CD4-positive, CD25-positive, alpha-beta regulatory T cell (primary cell): Measurements from ENCODE around the gene HDAC8. TPM values are rescaled to one million over a fixed set of nuclear protein-coding genes. Genes with fewer than 3 reads are reported as not detected.

Source experiments
- ATAC-seq, 2 donors: fragments of 150-1000 bp; cut with Tn5 transposase; one replicate each; pipeline ENCODE4 v1.10.0; 2021; ENCODE audit warnings: low read depth in 2 of 2, moderate number of reproducible peaks in 2 of 2, moderate library complexity in 1 of 2
- DNase-seq, 3 donors: peaks; one replicate each; pipeline versions ENCODE4 v3.0.0 to v3.0.0-alpha.2; 2012 to 2022; ENCODE audit warnings: mixed read lengths in 1 of 3
- H3K27ac ChIP-seq: one replicate; pipeline ENCODE4 v1.7.0; 2013; ENCODE audit warnings: mild to moderate bottlenecking, low read length; ENCODE audit not compliant: insufficient read depth, poor library complexity, severe bottlenecking
- H3K27me3 ChIP-seq: one replicate; pipeline ENCODE4 v1.7.0; 2013; ENCODE audit warnings: low read length; ENCODE audit not compliant: control insufficient read depth, insufficient read depth
- H3K36me3 ChIP-seq: one replicate; pipeline ENCODE4 v1.7.0; 2013; ENCODE audit warnings: mild to moderate bottlenecking, low read length, moderate library complexity; ENCODE audit not compliant: control insufficient read depth, insufficient read depth
- H3K4me1 ChIP-seq: 2 replicates; pipeline ENCODE4 v1.7.0; 2013; ENCODE audit warnings: mild to moderate bottlenecking, low read length; ENCODE audit not compliant: insufficient read depth, control insufficient read depth, poor library complexity, severe bottlenecking
- H3K4me3 ChIP-seq: one replicate; pipeline ENCODE4 v1.7.0; 2013; ENCODE audit warnings: low read depth, mild to moderate bottlenecking, low read length, moderate library complexity
- H3K9me3 ChIP-seq, 2 experiments: 1 replicate in 1 of 2; 2 replicates in 1 of 2; pipeline ENCODE4 v1.7.0; 2013; ENCODE audit warnings: low read length in 2 of 2, mild to moderate bottlenecking in 1 of 2, moderate library complexity in 1 of 2; ENCODE audit not compliant: control insufficient read depth in 2 of 2
- H3K27ac Mint-ChIP-seq, 3 donors: one replicate each; pipeline ENCODE4 v1.8.0; 2020 to 2022; ENCODE audit warnings: mild to moderate bottlenecking in 3 of 3, mixed read lengths in 3 of 3, moderate library complexity in 2 of 3
- H3K27me3 Mint-ChIP-seq: one replicate; pipeline ENCODE4 v1.8.0; 2022; ENCODE audit warnings: mild to moderate bottlenecking, mixed read lengths
- H3K36me3 Mint-ChIP-seq: one replicate; pipeline ENCODE4 v1.8.0; 2020; ENCODE audit warnings: mixed read lengths
- H3K4me1 Mint-ChIP-seq, 4 donors: one replicate each; pipeline ENCODE4 v1.8.0; 2020 to 2022; ENCODE audit warnings: mixed read lengths in 4 of 4, mild to moderate bottlenecking in 1 of 4
- H3K4me3 Mint-ChIP-seq, 4 donors: one replicate each; pipeline ENCODE4 v1.8.0; 2020 to 2022; ENCODE audit warnings: mild to moderate bottlenecking in 4 of 4, mixed read lengths in 4 of 4, moderate library complexity in 3 of 4
- H3K9me3 Mint-ChIP-seq, 7 donors: one replicate each; pipeline ENCODE4 v1.8.0; 2020 to 2022; ENCODE audit warnings: mixed read lengths in 7 of 7, mild to moderate bottlenecking in 3 of 7, moderate library complexity in 2 of 7
- polyA plus RNA-seq, 4 donors: library from polyadenylated mRNA; unstranded; fragments of 300-500 nt; fragmentation: Illumina TruSeq; gene quantifications; one replicate each; pipeline ENCODE4 v1.2.3, GENCODE V29; 2021
- total RNA-seq: library from RNA; stranded (reverse); gene quantifications from one replicate; pipeline ENCODE4 v1.2.3, GENCODE V29; 2022

Gene HDAC8
- total and polyA plus RNA-seq, 5 donors from 2014 or later: 14.0 to 22.4 (median 17.6) TPM

- no peaks in the 10 kb centered on the region for H3K36me3 ChIP-seq
- no peaks in the 10 kb centered on the region for H3K27me3 ChIP-seq
- H3K27me3 Mint-ChIP-seq: no peaks in the 10 kb centered on the region
- DNase-seq (no peak), ATAC-seq (no peak)
- H3K4me1 ChIP-seq: no peaks in the 10 kb centered on the region
- H3K4me1 Mint-ChIP-seq: no peaks in the 10 kb centered on the region
- H3K27ac Mint-ChIP-seq: no peak overlapping the region
- H3K9me3 ChIP-seq: no peaks in the 10 kb centered on the region
- H3K27ac ChIP-seq: no peak overlapping the region
- H3K4me3 Mint-ChIP-seq: no peak overlapping the region
- no peaks in the 10 kb centered on the region for H3K36me3 Mint-ChIP-seq
- H3K9me3 Mint-ChIP-seq: peaks cover 0 to 3% (median 0%) of the 10 kb centered on the region in 7 donors
- H3K4me3 ChIP-seq: no peak overlapping the region
Observed at GRCh38 chrX:72392042-72392441, 180.6 kb downstream of the HDAC8 start.

- Mint-ChIP-seq H3K4me3 (no peak overlapping the region), H3K4me1 (no peaks in the 10 kb centered on the region), H3K27me3 (no peaks in the 10 kb centered on the region), H3K27ac (peak overlapping the region in 1 of 3 donors; percentile 38), H3K36me3 (peaks cover 5% of the 10 kb centered on the region), H3K9me3 (peaks cover 0 to 1% (median 0%) of the 10 kb centered on the region in 7 donors)
- Histone ChIP-seq H3K27me3 (no peaks in the 10 kb centered on the region), H3K4me3 (no peak overlapping the region), H3K9me3 (no peaks in the 10 kb centered on the region), H3K27ac (no peak overlapping the region), H3K36me3 (no peaks in the 10 kb centered on the region), H3K4me1 (no peaks in the 10 kb centered on the region)
- ATAC-seq (no peak), DNase-seq (no peak)
Observed at GRCh38 chrX:72387247-72387646, 185.4 kb downstream of the HDAC8 start.

GRCh38 chrX:72382202-72382595 lies 190.4 kb downstream of the HDAC8 start:
- H3K27ac Mint-ChIP-seq: no peak overlapping the region
- no peak overlapping the region for H3K4me3 ChIP-seq
- H3K4me1 ChIP-seq: no peaks in the 10 kb centered on the region
- H3K4me1 Mint-ChIP-seq: no peaks in the 10 kb centered on the region
- no peak overlapping the region for H3K27ac ChIP-seq
- H3K27me3 Mint-ChIP-seq: no peaks in the 10 kb centered on the region
- no peak overlapping the region for H3K4me3 Mint-ChIP-seq
- H3K36me3 Mint-ChIP-seq: peaks cover 5% of the 10 kb centered on the region
- H3K27me3 ChIP-seq: no peaks in the 10 kb centered on the region
- H3K9me3 ChIP-seq: no peaks in the 10 kb centered on the region
- ATAC-seq (no peak), DNase-seq (no peak)
- peaks cover 0 to 1% (median 0%) of the 10 kb centered on the region in 7 donors for H3K9me3 Mint-ChIP-seq
- no peaks in the 10 kb centered on the region for H3K36me3 ChIP-seq

- Histone ChIP-seq H3K9me3 (no peaks in the 10 kb centered on the region), H3K4me3 (no peak overlapping the region), H3K4me1 (no peaks in the 10 kb centered on the region), H3K36me3 (no peaks in the 10 kb centered on the region), H3K27ac (no peak overlapping the region), H3K27me3 (no peaks in the 10 kb centered on the region)
- Mint-ChIP-seq H3K9me3 (peaks cover 0 to 2% (median 0%) of the 10 kb centered on the region in 7 donors), H3K4me1 (no peaks in the 10 kb centered on the region), H3K27me3 (no peaks in the 10 kb centered on the region), H3K27ac (no peak overlapping the region), H3K4me3 (no peak overlapping the region), H3K36me3 (peaks cover 5% of the 10 kb centered on the region)
- no peak for DNase-seq
- ATAC-seq: no peak
Observed at GRCh38 chrX:72381439-72382201, 191.0 kb downstream of the HDAC8 start.

GRCh38 chrX:72376124-72376523 lies 196.5 kb downstream of the HDAC8 start:
- H3K9me3 Mint-ChIP-seq: peaks cover 0 to 4% (median 0%) of the 10 kb centered on the region in 7 donors
- no peaks in the 10 kb centered on the region for H3K4me1 Mint-ChIP-seq
- H3K36me3 Mint-ChIP-seq: no peaks in the 10 kb centered on the region

GRCh38 chrX:72373136-72373535 lies 199.5 kb downstream of the HDAC8 start:
- no peak for DNase-seq
- ATAC-seq: no peak
- no peaks in the 10 kb centered on the region for H3K9me3 ChIP-seq
- H3K27ac ChIP-seq: no peak overlapping the region
- Mint-ChIP-seq H3K27ac (no peak overlapping the region), H3K9me3 (peaks cover 0 to 4% (median 0%) of the 10 kb centered on the region in 7 donors), H3K27me3 (no peaks in the 10 kb centered on the region), H3K4me1 (no peaks in the 10 kb centered on the region), H3K4me3 (no peak overlapping the region), H3K36me3 (peaks cover 4% of the 10 kb centered on the region)
- H3K36me3 ChIP-seq: no peaks in the 10 kb centered on the region
- no peaks in the 10 kb centered on the region for H3K27me3 ChIP-seq
- H3K4me1 ChIP-seq: no peaks in the 10 kb centered on the region
- no peak overlapping the region for H3K4me3 ChIP-seq

More at GRCh38 chrX:72376124-72376523, 196.5 kb downstream of the HDAC8 start:
- Histone ChIP-seq H3K36me3 (no peaks in the 10 kb centered on the region), H3K4me3 (no peak overlapping the region), H3K27ac (no peak overlapping the region), H3K27me3 (no peaks in the 10 kb centered on the region), H3K4me1 (no peaks in the 10 kb centered on the region), H3K9me3 (no peaks in the 10 kb centered on the region)
- Mint-ChIP-seq H3K4me3 (no peak overlapping the region), H3K27ac (no peak overlapping the region), H3K27me3 (no peaks in the 10 kb centered on the region)
- no peak for DNase-seq
- ATAC-seq: no peak

- Histone ChIP-seq H3K27me3 (no peaks in the 10 kb centered on the region), H3K4me1 (no peaks in the 10 kb centered on the region), H3K9me3 (no peaks in the 10 kb centered on the region), H3K27ac (no peak overlapping the region), H3K4me3 (no peak overlapping the region), H3K36me3 (no peaks in the 10 kb centered on the region)
- no peak for ATAC-seq
- DNase-seq: no peak
- H3K36me3 Mint-ChIP-seq: peaks cover 4% of the 10 kb centered on the region
- no peaks in the 10 kb centered on the region for H3K27me3 Mint-ChIP-seq
- peaks cover 0 to 4% (median 0%) of the 10 kb centered on the region in 7 donors for H3K9me3 Mint-ChIP-seq
- no peak overlapping the region for H3K27ac Mint-ChIP-seq
- H3K4me1 Mint-ChIP-seq: no peaks in the 10 kb centered on the region
- H3K4me3 Mint-ChIP-seq: no peak overlapping the region
Observed at GRCh38 chrX:72372735-72373134, 199.9 kb downstream of the HDAC8 start.

- Histone ChIP-seq H3K9me3 (no peaks in the 10 kb centered on the region), H3K36me3 (no peaks in the 10 kb centered on the region), H3K4me3 (no peak overlapping the region), H3K27ac (no peak overlapping the region), H3K27me3 (no peaks in the 10 kb centered on the region), H3K4me1 (no peaks in the 10 kb centered on the region)
- DNase-seq (no peak), ATAC-seq (no peak)
- Mint-ChIP-seq H3K27me3 (no peaks in the 10 kb centered on the region), H3K9me3 (peaks cover 0 to 2% (median 0%) of the 10 kb centered on the region in 7 donors), H3K27ac (no peak overlapping the region), H3K4me1 (no peaks in the 10 kb centered on the region), H3K36me3 (peaks cover 4% of the 10 kb centered on the region), H3K4me3 (no peak overlapping the region)
Observed at GRCh38 chrX:72371405-72371804, 201.2 kb downstream of the HDAC8 start.
